Fibroblast of villous mesenchyme (primary cell): ENCODE results near the gene HASPIN. TPM values are rescaled to one million over a fixed set of nuclear protein-coding genes. Genes with fewer than 3 reads are reported as not detected.
A peak's percentile ranks its signal among the peaks of the same experiment; 100 is the strongest.

Source experiments
- DNase-seq: peaks from one replicate; pipeline ENCODE4 v3.0.0-alpha.2; 2010; ENCODE audit warnings: low read depth
- H3K4me3 ChIP-seq: 2 replicates; pipeline ENCODE4 v1.5.1; 2011; ENCODE audit warnings: low read depth, mild to moderate bottlenecking, low read length
- total RNA-seq: library from RNA; depleted of rRNA; stranded (reverse); fragments of >200 nt; gene quantifications from 2 replicates; pipeline ENCODE4 v1.2.3, GENCODE V29; 2012
- TF ChIP-seq, protein P1 (sequence below): IDR thresholded peaks from 2 replicates; pipeline ENCODE4 v1.5.1; 2012; ENCODE audit warnings: low read depth, mild to moderate bottlenecking, low read length; ENCODE audit not compliant: insufficient read depth

The HASPIN gene
- total RNA-seq, 1 donor: 6.9 TPM

DNA sequence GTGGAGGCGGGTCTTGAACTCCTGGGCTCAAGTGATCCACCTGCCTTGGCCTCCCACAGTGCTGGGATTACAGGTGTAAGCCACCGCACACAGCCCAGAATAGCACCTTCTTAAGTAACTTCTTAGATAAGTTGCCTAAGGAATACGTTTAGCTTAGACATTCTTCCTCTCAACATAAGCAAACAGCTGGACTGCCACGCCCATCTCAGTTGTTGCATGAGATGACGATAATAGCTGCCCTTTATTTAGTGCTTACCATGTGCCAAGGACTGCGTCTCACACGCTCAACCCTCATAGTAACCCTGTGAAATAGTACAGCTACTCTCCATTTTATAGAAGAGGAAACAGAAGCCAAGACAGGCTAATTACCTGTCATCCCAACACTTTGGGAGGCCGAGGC, 11.8 kb downstream of the HASPIN start:
- TF ChIP-seq, protein P1, sequence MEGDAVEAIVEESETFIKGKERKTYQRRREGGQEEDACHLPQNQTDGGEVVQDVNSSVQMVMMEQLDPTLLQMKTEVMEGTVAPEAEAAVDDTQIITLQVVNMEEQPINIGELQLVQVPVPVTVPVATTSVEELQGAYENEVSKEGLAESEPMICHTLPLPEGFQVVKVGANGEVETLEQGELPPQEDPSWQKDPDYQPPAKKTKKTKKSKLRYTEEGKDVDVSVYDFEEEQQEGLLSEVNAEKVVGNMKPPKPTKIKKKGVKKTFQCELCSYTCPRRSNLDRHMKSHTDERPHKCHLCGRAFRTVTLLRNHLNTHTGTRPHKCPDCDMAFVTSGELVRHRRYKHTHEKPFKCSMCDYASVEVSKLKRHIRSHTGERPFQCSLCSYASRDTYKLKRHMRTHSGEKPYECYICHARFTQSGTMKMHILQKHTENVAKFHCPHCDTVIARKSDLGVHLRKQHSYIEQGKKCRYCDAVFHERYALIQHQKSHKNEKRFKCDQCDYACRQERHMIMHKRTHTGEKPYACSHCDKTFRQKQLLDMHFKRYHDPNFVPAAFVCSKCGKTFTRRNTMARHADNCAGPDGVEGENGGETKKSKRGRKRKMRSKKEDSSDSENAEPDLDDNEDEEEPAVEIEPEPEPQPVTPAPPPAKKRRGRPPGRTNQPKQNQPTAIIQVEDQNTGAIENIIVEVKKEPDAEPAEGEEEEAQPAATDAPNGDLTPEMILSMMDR: no peak
- DNase-seq: peak; percentile 69
- no peak overlapping the region for H3K4me3 ChIP-seq

- no peak overlapping the region for H3K4me3 ChIP-seq
- no peak for DNase-seq
- TF ChIP-seq, protein P1: no peak
Observed at GRCh38 chr17:3738562-3739295, 15.0 kb downstream of the HASPIN start.

DNA sequence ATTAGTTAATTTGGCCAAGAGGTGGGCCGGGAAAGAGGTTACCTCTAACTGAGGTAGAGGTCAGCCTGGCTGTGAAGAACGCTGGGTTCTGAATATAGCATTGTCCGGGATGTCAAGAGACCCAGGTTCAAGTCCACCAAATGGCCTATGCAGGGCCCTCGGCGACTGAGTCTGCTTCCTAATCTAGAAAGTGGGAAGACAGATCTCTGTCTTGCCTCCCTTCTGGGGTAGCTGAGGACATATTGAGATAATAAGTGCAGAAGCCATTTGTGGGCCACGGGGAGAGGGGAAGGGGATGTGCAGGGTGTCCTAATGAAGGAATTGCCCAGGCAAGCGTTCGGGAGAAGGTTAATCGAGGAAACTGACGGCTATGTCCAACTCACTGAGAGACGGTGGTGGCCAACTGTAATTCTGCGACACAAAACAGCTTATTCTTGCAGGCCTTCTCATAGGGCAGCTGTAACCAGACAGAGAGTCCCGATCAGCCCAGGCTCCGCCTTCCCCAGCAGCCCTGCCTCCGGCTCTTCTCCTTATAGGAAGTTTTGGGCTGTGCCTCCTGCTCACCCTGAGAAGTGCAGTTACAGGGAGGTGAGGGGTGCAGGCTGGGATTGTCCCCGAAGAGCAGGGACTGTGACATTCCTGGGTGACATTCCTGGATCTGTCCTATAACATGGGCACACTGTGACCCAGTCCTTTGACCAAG, 15.9 kb downstream of the HASPIN start:
- no peak overlapping the region for H3K4me3 ChIP-seq
- TF ChIP-seq, protein P1: no peak
- no peak for DNase-seq

DNA sequence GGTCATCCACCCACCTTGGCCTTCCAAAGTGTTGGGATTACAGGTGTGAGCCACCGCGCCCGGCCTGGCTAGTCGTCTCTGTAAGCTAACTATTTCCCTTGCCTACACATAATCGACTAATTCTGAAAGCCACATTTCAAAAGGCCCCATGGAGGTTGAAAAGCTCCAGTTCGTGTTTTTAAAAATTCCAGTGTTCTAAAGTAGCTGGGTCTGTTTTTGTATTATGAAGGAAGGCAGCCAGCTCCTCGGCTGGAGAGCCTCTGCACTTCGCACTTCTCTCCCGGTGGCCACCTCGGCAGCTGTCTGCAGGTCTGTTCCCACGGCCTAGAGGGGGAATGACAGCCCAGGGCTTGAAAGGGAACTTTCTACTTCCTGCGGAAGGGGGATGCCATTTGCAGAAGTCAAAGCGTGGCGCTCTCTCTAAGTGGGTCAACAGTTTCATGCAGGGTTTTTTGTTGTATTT, 16.9 kb downstream of the HASPIN start:
- H3K4me3 ChIP-seq: no peak overlapping the region
- TF ChIP-seq, protein P1: no peak
- DNase-seq: no peak

- no peak for DNase-seq
- TF ChIP-seq, protein P1: no peak
Observed at GRCh38 chr17:3744014-3744413, 20.3 kb downstream of the HASPIN start.

DNA sequence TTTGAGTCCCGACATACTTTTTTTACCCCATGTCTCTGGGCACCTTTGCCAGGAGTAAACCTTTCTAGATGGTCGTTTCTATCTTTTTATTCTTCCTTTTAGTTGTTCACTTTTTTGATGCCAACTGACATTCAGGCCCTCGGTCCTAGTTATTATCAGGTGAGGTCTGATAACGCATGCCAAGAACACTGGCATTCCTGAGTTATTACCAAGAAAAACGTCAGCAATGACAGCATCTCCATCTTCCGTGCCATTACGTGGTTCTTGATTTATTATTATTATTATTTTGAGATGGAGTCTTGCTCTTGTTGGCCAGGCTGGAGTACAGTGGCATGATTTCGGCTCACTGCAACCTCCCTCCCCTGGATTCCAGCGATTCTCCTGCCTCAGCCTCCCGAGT, 21.4 kb downstream of the HASPIN start:
- DNase-seq: no peak
- TF ChIP-seq, protein P1: no peak
- H3K4me3 ChIP-seq: no peak overlapping the region

More at GRCh38 chr17:3744014-3744413, 20.3 kb downstream of the HASPIN start:
- H3K4me3 ChIP-seq: no peak overlapping the region

GRCh38 chr17:3747805-3748204, 24.1 kb downstream of the HASPIN start:
- no peak for DNase-seq
- no peak overlapping the region for H3K4me3 ChIP-seq
- TF ChIP-seq, protein P1: no peak
